HG03558 (cell line): ENCODE data around the gene ZNF431.
"Not testable (repeated sequence)": the region's sequence is repeated elsewhere in the genome, so short reads cannot be mapped to it uniquely, and the experiment has no call there.

Source experiments
- ATAC-seq: cut with Tn5 transposase; IDR thresholded peaks from one replicate; pipeline ENCODE4 v1.9.1; 2021; ENCODE audit warnings: moderate number of reproducible peaks; ENCODE audit not compliant: unreplicated experiment; ENCODE audit errors: extremely low read depth

The ZNF431 gene

DNA sequence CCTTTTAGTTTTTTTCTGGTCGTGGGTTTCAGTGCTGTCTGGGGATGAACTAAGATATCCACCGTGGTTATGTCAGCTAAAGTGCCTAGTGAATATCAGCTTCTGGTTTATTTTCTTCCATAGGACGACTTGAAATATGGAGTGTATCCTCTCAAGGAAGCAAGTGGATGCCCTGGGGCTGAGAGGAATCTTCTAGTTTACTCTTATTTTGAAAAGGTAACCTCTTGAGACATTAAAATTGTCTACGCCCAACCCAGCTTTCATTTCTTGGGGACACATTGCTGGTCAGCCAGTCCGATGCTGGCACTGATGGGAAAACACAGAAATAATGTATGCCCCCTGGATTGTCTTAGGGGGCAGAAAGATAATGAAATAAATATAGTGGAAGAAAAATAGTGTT is 1.6 kb downstream of the ZNF431 start:
- no peak for ATAC-seq

DNA sequence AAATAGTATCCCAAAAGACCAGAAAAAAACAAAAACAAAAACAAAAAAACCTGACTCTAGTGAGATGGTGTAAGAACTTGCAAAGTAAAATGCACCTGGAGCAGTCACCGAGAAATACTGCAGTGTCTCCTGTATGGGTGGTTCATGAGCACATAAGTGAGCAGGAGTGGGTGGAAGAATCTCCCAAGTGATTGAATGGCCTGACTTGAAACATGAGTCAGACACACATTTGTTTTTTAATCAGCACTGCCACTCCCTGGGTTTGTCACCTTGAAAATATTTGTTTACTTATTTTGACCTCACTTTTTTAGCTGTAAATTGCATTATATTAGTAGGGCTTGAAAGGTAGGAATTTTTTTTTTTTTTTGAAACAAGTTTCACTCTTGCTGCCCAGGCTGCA is 2.0 kb downstream of the ZNF431 start:
- no peak for ATAC-seq

DNA sequence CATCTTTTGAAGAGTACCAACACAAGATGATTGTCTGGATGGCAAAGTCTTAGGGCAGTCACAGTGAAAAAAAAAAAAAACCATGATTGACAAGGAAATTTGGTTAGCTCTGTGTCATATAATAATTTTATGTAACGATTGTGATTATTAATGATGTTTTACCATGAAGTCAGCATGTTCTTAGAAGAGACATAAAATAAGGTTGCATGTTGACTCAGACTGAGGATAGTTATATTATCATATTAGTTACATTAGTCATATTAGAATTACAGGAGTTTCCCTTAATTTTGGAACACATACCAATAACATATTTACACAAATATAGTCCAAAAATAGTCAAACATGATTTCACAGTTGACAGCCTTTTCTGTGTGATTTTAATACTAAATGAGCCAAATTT is 5.7 kb downstream of the ZNF431 start:
- ATAC-seq, result no peak

DNA sequence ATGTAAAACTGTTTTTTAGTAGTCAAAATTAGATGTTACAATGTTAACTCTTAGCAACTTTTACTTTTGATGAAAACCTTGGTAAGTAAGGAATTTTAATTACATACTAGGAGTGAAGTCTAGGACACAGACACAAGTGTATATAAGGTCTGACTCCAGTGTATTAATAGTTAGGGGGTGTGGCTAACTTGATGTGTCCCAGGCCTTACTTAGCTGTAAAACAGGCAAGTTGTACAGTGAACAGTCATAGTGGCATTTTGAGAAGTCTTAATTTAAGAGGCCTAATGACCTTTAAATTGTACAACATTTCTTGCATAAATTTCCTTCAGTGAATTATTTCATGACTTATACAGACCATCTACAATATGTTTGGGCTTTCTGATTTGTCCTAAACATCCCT is 6.8 kb downstream of the ZNF431 start:
- ATAC-seq, result no peak

DNA sequence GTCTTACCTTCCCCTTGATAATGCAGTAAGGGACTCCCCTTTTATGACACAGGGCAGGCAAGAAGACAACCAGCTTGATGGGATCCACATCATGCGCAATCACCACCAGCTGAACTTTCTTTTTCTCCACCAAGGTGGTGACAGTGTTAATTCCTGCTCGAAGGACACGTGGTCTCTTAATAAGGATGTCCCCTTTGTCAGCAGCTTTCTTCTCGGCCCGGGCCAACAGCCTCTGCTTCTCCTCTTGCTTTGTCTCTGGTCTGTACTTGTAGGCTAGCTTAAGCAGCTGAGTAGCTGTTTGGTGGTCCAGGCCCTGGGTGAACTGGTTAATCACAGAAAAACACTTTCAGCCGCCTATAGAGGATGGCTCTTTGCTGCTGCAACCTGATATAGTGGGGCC is 8.0 kb downstream of the ZNF431 start:
- ATAC-seq, result no peak

DNA sequence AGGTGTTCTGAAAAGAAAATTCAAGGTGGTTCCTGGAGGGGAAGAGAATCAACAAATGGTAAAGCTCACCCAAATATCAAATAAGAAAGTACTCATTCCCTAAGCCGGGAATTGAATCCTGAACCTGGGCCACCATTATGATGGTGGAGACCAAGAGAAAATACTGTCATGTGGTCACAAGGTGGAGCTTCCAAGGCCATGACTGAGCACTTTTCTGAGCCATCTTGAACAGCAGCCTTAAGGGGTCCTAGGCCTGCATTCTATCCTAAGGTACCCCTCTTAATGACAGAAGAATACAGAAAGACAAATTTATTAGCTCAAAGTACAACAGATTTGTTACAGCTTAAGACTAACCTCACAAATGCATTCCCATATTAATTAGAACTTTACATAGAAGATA is 9.6 kb downstream of the ZNF431 start:
- no peak for ATAC-seq

DNA sequence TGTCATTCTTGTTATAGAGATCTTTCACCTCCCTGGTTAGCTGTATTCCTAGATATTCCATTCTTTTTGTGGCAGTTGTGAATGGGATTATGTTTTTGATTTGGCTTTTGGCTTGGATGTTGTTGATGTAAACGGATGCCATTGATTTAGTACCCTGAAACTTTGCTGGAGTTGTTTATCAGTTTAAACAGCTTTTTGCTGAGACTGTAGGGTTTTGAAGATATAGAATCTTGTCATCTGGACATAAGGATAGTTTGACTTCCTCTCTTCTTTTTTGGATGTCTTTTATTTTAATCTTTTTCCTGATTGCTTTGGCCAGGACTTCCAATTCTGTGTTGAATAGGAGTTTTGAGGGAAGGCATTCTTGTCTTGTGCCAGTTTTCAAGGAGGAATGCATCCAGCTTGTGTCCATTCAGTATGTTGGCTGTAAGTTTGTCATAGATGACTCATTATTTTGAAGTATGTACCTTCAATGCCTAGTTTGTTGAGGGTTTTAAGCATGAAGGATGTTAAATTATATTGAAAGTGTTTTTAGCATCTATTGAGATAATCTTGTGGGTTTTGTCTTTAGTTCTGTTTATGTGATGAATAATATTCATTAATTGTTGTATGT is 16.8 kb downstream of the ZNF431 start:
- no peak for ATAC-seq

DNA sequence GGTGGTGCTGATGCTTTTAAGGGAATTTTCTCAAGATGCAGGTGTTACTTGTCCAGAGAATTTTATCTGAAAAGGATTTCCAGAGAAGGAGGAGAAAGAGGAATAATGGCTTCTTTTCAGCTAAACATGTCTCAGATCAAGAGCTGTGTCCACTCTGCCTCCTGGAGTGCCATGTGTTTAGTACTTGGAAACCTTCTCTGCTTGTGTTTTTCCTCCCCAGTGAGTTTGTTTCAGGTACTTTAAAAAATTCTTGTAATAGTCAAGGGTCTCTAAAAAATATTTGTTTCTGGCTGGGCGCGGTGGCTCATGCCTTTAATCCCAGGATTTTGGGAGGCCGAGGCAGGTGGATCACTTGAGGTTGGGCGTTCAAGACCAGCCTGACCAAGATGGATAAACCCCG is 22.7 kb downstream of the ZNF431 start:
- ATAC-seq, result no peak

DNA sequence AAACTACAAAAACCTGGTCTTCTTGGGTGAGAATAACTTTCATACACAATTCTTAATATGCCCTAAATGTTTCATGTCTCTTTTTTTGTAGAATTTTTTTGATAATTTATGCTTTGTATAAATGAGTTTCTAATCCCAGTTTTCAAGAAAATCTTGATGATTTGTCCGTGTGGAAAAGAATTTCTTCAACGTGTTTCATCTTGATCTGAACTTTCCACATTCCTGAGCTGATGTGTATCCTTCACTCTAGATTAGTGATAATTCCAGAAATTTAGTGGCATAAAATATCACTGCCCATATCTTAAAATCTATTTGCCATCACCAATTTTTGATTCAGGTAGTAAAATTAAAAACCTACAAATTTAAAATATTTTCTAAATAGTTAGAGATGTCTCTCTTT is 24.6 kb downstream of the ZNF431 start:
- ATAC-seq, result no peak

DNA sequence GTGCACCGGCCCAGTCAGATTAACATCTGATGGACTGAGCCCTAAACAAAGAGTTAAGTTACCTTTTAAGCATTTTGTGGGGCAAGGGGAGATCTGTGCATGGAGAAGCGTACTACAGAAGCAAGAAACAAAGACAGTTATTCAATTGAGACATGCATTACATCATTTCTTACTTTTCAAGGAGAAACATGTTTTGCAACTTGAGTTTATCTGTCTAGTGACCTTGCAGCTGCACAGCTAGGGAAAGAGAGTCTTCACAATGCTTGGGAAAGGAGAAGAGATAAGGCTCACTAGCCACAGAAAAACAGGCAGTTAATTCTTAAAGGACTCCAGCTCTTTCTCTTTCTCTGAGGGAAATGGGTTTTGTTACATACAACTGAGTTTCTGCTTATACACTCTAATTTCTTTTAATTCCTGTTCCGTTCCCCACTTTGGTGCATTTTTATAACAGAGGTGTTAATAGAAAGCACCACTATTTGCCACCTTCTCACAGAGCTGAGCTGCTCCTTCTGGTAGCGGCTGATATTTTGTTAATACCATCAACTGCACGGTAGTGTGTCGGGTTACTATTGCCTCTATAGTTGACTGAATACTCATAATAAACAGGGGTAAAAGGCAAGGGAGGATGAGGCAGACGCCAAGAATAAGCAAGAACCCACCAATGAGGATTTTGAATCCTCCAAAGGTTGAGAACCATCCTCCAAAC is 55.9 kb downstream of the ZNF431 start:
- no peak for ATAC-seq

DNA sequence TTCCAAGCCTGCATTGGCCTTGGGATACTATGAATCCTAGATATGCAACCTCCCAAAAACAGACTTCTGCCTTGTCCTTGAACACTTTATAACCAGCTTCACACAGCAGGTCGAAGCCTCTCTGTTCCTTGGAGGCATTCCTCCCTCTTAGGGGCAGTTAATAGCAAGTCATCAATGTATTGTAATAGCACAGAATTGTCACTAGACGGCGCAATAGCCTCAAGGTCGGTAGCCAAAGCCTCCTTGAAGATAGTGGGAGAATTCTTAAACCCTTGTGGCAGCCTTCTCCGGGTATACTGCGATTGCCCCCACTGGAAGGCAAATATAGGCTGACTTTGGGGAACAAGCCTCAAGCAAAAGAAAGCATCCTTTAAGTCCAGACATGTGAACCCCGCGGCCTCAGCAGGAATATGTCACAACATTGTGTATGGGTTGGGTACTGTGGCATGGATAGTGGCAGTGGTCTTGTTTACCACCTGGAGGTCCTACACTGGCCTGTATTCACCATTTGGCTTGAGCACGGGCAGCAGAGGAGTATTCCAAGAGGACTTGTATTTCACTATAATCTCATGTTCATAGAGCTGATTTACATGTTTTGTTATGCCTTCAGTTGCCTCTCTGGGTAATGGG is 61.1 kb downstream of the ZNF431 start:
- no peak for ATAC-seq

DNA sequence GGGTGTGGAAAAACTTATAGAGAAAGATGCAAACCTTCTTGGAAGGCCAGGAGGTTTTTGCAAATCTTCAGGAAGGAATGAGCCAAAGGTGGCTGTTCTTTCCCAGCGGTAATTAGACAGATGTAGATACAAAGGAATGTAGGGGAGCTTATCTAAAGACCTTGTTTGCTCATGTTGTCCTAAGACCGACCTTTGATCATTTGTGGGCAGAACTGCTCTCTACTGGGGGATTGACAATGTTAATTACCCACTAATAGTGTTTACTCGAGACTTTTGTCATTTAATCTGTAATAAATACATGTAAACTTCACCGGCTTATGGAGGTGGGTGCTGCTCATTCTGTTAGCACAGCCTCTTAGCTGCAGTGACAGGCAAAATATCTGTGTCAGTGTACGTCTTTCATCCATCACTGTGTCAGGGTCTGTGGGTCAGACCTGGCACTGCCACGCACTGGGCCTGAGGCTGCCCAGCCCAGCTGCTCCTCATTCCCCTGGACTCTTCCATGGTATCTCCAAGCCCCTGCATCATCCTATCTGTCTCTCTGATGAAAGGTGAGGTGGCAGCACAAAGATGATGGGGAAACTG is 68.3 kb downstream of the ZNF431 start:
- no peak for ATAC-seq

DNA sequence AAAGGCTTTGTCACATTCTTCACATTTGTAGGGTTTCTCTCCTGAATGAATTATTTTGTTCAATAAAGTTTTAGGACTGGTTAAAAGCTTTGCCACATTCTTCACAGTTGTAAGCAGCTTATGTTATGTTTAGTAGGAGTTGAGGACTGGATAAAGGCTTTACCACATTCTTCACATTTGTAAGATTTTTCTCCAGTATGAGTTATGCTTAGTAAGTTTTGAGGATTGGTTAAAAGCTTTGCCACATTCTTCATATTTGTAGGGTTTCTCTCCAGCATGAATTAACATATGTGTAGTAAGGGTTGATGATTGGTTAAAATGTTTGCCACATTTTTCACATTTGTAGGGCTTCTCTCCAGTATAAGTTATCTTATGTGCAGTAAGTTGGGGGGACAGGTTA is 79.9 kb downstream of the ZNF431 start:
- no peak for ATAC-seq

DNA sequence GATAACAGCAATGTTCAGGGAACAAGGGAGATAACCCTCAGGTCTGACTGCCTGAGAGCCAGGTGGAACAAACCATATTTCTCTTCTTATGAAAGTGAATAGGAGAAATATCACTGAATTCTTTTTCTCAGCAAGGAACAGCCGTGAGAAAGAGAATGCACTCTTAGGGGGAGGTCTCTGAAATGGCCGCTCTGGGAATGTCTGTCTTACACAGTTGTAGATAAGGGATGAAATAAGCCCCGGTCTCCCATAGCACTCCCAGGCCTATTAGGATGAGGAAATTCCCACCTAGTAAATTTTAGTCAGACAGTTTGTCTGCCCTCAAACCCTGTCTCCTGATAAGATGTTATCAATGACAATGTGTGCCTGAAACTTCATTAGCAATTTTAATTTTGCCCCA is 88.1 kb downstream of the ZNF431 start:
- not testable (repeated sequence) for ATAC-seq

DNA sequence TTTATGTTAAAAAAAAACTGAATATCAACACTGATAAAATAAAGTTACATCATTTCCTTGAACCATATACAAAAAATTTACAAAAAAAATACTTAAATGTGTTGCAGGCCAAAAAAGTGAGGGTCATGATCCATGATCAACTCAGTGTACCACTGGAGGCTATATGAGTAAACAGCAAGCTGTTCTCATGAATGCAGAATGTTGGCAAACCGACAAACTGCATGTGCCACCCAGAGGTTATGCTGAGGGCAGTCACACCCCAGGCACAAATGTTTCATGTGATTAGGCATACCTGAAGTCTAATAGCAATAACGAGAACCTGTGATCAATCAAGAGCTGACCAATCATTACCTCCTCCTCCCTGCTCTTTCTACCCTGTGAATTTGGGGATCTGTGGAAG is 91.9 kb downstream of the ZNF431 start:
- ATAC-seq, result no peak

DNA sequence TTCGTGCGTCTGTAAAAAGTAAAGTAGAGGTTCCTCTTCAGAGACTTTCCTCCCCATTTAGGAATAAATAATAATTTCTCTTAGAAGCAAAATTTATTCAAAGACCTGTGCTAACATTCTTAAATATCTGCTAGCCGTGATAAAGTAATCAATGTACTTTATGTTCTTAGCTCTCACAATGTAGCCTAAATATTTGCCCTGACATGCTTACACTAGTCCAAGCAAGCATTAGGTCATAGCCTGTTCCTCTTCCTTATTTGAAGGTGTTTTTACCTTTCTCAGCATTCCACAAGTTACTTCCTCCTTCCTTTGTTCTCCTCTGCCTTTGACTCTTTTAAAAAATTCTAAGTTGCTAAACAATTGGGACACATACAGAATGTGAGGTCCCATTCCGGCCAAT is 94.9 kb downstream of the ZNF431 start:
- ATAC-seq, result not testable (repeated sequence)

DNA sequence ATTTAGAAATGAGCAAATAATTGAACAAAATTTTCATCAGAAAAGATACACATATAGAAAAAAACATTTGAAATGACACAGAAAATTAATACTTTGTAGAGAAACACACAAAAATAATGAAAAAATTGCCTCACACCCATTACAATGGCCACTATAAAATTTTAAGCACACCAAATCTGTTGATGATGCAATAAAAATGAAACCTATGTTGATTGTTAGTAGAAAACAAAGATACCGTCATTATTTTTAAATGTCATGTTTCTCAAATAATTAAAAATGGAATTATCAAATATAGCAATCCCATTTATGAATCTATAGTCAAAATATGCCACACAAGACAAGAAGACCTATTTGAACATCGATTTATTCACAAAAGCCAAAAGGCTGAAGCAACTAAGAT is 96.8 kb downstream of the ZNF431 start:
- no peak for ATAC-seq
